WTC11 (cell line): Measurements from ENCODE around the gene RTKN. TPM values are rescaled to one million over a fixed set of nuclear protein-coding genes. Genes with fewer than 3 reads are reported as not detected.
A peak's percentile ranks its signal among the peaks of the same experiment; 100 is the strongest.

Source experiments
- ATF1 ChIP-seq: sonication (generic); formaldehyde crosslinking; IDR thresholded peaks from 2 replicates; pipeline ENCODE4 v1.8.1; 2023; ENCODE audit warnings: mild to moderate bottlenecking, moderate library complexity, missing genetic modification reagents
- CREB1 ChIP-seq: sonication (generic); formaldehyde crosslinking; IDR thresholded peaks from 2 replicates; pipeline ENCODE4 v1.8.0; 2023; ENCODE audit warnings: mild to moderate bottlenecking, missing genetic modification reagents
- EMX1 ChIP-seq: fragments of 250-450 bp; sonication (Bioruptor Pico); IDR thresholded peaks from 2 replicates; pipeline ENCODE4 v1.8.0; 2021; ENCODE audit warnings: mild to moderate bottlenecking
- FOXK1 ChIP-seq: sonication (generic); formaldehyde crosslinking; IDR thresholded peaks from 2 replicates; pipeline ENCODE4 v1.8.0; 2022; ENCODE audit warnings: mild to moderate bottlenecking, moderate library complexity, missing genetic modification reagents
- FOXP1 ChIP-seq: sonication (generic); formaldehyde crosslinking; IDR thresholded peaks from 2 replicates; pipeline ENCODE4 v1.8.0; 2022; ENCODE audit warnings: missing genetic modification reagents, mild to moderate bottlenecking, moderate library complexity, borderline replicate concordance
- GRHL2 ChIP-seq: fragments of 250-450 bp; sonication (Bioruptor Pico); IDR thresholded peaks from 2 replicates; pipeline ENCODE4 v1.8.0; 2022; ENCODE audit warnings: mild to moderate bottlenecking, moderate library complexity; ENCODE audit not compliant: insufficient replicate concordance, severe bottlenecking
- JUN ChIP-seq: sonication (generic); formaldehyde crosslinking; IDR thresholded peaks from 2 replicates; pipeline ENCODE4 v1.8.0; 2023; ENCODE audit warnings: mild to moderate bottlenecking, missing genetic modification reagents
- KAT7 ChIP-seq: sonication (generic); formaldehyde crosslinking; IDR thresholded peaks from 2 replicates; pipeline ENCODE4 v1.8.1; 2023; ENCODE audit warnings: missing genetic modification reagents, mild to moderate bottlenecking, borderline replicate concordance
- MYBL2 ChIP-seq: sonication (generic); formaldehyde crosslinking; IDR thresholded peaks from 2 replicates; pipeline ENCODE4 v1.8.1; 2023; ENCODE audit warnings: mild to moderate bottlenecking, moderate library complexity, missing genetic modification reagents
- NFATC4 ChIP-seq: fragments of 250-450 bp; sonication (Bioruptor Pico); IDR thresholded peaks from 2 replicates; pipeline ENCODE4 v1.9.0; 2021; ENCODE audit warnings: mild to moderate bottlenecking
- NFE2L1 ChIP-seq: sonication (generic); formaldehyde crosslinking; IDR thresholded peaks from 2 replicates; pipeline ENCODE4 v1.8.1; 2023; ENCODE audit warnings: missing genetic modification reagents
- NFYB ChIP-seq: sonication (generic); formaldehyde crosslinking; conservative IDR thresholded peaks from 2 replicates; pipeline ENCODE4 v1.8.0; 2022; ENCODE audit warnings: low read depth, missing genetic modification reagents
- NR2C2 ChIP-seq: sonication (generic); formaldehyde crosslinking; IDR thresholded peaks from 2 replicates; pipeline ENCODE4 v1.8.0; 2022; ENCODE audit warnings: mild to moderate bottlenecking, missing genetic modification reagents
- OVOL2 ChIP-seq: fragments of 250-450 bp; sonication (Bioruptor Pico); IDR thresholded peaks from 2 replicates; pipeline ENCODE4 v1.9.0; 2021; ENCODE audit warnings: mild to moderate bottlenecking, borderline replicate concordance
- SMAD3 ChIP-seq: sonication (generic); formaldehyde crosslinking; IDR thresholded peaks from 2 replicates; pipeline ENCODE4 v1.8.0; 2022; ENCODE audit warnings: missing genetic modification reagents, mild to moderate bottlenecking, borderline replicate concordance
- SP1 ChIP-seq: sonication (generic); formaldehyde crosslinking; conservative IDR thresholded peaks from 2 replicates; pipeline ENCODE4 v1.8.1; 2022; ENCODE audit warnings: missing genetic modification reagents
- TEAD4 ChIP-seq: sonication (generic); formaldehyde crosslinking; IDR thresholded peaks from 2 replicates; pipeline ENCODE4 v1.8.0; 2022; ENCODE audit warnings: mild to moderate bottlenecking, missing genetic modification reagents
- TP53 ChIP-seq: sonication (generic); formaldehyde crosslinking; IDR thresholded peaks from 2 replicates; pipeline ENCODE4 v1.8.1; 2023; ENCODE audit warnings: mild to moderate bottlenecking, missing genetic modification reagents
- ZNF121 ChIP-seq: sonication (generic); formaldehyde crosslinking; IDR thresholded peaks from 2 replicates; pipeline ENCODE4 v1.8.0; 2023; ENCODE audit warnings: missing genetic modification reagents
- ZNF232 ChIP-seq: sonication (generic); formaldehyde crosslinking; IDR thresholded peaks from 2 replicates; pipeline ENCODE4 v1.8.0; 2022; ENCODE audit warnings: mild to moderate bottlenecking, missing genetic modification reagents
- ZNF317 ChIP-seq: sonication (generic); formaldehyde crosslinking; IDR thresholded peaks from 2 replicates; pipeline ENCODE4 v1.8.1; 2023; ENCODE audit warnings: low read depth, mild to moderate bottlenecking, moderate library complexity, missing genetic modification reagents, borderline replicate concordance
- ZNF396 ChIP-seq: fragments of 250-450 bp; sonication (Bioruptor Pico); IDR thresholded peaks from 2 replicates; pipeline ENCODE4 v1.8.0; 2021; ENCODE audit warnings: mild to moderate bottlenecking, moderate library complexity, borderline replicate concordance
- ZNF423 ChIP-seq: fragments of 250-450 bp; sonication (Bioruptor Pico); IDR thresholded peaks from 2 replicates; pipeline ENCODE4 v2.1.2; 2022; ENCODE audit warnings: mild to moderate bottlenecking, moderate library complexity
- ZNF671 ChIP-seq: fragments of 250-450 bp; sonication (Bioruptor Pico); IDR thresholded peaks from 2 replicates; pipeline ENCODE4 v1.8.0; 2021; ENCODE audit warnings: mild to moderate bottlenecking
- total RNA-seq: library from RNA; stranded (reverse); gene quantifications from 3 replicates; pipeline ENCODE4 v1.2.3, GENCODE V29; 2021
- TF ChIP-seq, protein P1 (sequence below): fragments of 250-450 bp; sonication (Bioruptor Pico); IDR thresholded peaks from 2 replicates; pipeline ENCODE4 v1.9.0; 2021; ENCODE audit warnings: mild to moderate bottlenecking
- TF ChIP-seq, protein P2 (sequence below): sonication (generic); formaldehyde crosslinking; IDR thresholded peaks from 2 replicates; pipeline ENCODE4 v1.8.1; 2022; ENCODE audit warnings: low read depth, mild to moderate bottlenecking, moderate library complexity, missing genetic modification reagents, borderline replicate concordance
- TF ChIP-seq, protein P3 (sequence below): fragments of 250-450 bp; sonication (Bioruptor Pico); IDR thresholded peaks from 2 replicates; pipeline ENCODE4 v2.1.2; 2022; ENCODE audit warnings: mild to moderate bottlenecking, moderate library complexity
- TF ChIP-seq, protein P4 (sequence below): fragments of 250-450 bp; sonication (Bioruptor Pico); IDR thresholded peaks from 2 replicates; pipeline ENCODE4 v1.9.0; 2021; ENCODE audit warnings: mild to moderate bottlenecking
- TF ChIP-seq, protein P5 (sequence below): sonication (generic); formaldehyde crosslinking; IDR thresholded peaks from 2 replicates; pipeline ENCODE4 v1.8.1; 2023; ENCODE audit warnings: mild to moderate bottlenecking, missing genetic modification reagents
- TF ChIP-seq, protein P6 (sequence below): sonication (generic); formaldehyde crosslinking; IDR thresholded peaks from 2 replicates; pipeline ENCODE4 v1.8.1; 2022; ENCODE audit warnings: mild to moderate bottlenecking, moderate library complexity, missing genetic modification reagents
- TF ChIP-seq, protein P7 (sequence below): sonication (generic); formaldehyde crosslinking; IDR thresholded peaks from 2 replicates; pipeline ENCODE4 v1.8.0; 2022; ENCODE audit warnings: mild to moderate bottlenecking, missing genetic modification reagents
- TF ChIP-seq, protein P8 (sequence below): sonication (generic); formaldehyde crosslinking; IDR thresholded peaks from 2 replicates; pipeline ENCODE4 v1.8.0; 2022; ENCODE audit warnings: mild to moderate bottlenecking, missing genetic modification reagents

RTKN gene
- total RNA-seq, 1 experiment from 2014 or later = 80.1 TPM

DNA sequence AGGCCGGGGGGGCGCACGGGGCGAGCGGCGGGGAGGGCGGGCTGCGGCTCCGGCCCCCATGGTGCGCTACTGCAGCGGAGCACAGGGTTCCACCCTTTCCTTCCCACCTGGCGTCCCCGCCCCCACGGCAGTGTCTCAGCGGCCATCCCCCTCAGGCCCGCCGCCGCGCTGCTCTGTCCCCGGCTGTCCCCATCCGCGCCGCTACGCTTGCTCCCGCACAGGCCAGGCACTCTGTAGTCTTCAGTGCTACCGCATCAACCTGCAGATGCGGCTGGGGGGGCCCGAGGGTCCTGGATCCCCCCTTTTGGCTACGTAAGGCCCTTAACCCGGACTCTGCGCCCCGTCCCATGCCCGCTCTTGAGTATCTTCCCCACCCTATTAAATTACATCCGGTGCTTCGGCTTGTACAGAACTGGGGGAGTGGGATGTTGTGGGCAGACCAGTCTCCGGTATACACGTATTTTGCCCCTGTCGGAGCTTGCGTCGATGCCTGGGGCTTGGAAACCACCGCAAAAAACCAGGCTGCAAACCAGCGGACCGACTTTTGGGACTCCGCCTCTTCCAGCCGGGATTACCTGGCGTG is 15.9 kb upstream of the RTKN start (continued):
- TF ChIP-seq, protein P1, sequence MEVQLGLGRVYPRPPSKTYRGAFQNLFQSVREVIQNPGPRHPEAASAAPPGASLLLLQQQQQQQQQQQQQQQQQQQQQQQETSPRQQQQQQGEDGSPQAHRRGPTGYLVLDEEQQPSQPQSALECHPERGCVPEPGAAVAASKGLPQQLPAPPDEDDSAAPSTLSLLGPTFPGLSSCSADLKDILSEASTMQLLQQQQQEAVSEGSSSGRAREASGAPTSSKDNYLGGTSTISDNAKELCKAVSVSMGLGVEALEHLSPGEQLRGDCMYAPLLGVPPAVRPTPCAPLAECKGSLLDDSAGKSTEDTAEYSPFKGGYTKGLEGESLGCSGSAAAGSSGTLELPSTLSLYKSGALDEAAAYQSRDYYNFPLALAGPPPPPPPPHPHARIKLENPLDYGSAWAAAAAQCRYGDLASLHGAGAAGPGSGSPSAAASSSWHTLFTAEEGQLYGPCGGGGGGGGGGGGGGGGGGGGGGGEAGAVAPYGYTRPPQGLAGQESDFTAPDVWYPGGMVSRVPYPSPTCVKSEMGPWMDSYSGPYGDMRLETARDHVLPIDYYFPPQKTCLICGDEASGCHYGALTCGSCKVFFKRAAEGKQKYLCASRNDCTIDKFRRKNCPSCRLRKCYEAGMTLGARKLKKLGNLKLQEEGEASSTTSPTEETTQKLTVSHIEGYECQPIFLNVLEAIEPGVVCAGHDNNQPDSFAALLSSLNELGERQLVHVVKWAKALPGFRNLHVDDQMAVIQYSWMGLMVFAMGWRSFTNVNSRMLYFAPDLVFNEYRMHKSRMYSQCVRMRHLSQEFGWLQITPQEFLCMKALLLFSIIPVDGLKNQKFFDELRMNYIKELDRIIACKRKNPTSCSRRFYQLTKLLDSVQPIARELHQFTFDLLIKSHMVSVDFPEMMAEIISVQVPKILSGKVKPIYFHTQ (CRISPR knock-in tag) = no peak
- TF ChIP-seq, protein P2, sequence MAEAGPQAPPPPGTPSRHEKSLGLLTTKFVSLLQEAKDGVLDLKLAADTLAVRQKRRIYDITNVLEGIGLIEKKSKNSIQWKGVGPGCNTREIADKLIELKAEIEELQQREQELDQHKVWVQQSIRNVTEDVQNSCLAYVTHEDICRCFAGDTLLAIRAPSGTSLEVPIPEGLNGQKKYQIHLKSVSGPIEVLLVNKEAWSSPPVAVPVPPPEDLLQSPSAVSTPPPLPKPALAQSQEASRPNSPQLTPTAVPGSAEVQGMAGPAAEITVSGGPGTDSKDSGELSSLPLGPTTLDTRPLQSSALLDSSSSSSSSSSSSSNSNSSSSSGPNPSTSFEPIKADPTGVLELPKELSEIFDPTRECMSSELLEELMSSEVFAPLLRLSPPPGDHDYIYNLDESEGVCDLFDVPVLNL = no peak
- TF ChIP-seq CREB1 (CRISPR knock-in tag) (no peak), JUN (CRISPR knock-in tag) (no peak), ATF1 (CRISPR knock-in tag) (no peak), MYBL2 (CRISPR knock-in tag) (no peak; the same call in 1 of the 2 replicates), NFE2L1 (peak; percentile 38; the same call in 1 of the 2 replicates), SMAD3 (no peak; the same call in 1 of the 2 replicates), ZNF317 (no peak), TEAD4 (no peak), ZNF396 (CRISPR knock-in tag) (no peak), NR2C2 (CRISPR knock-in tag) (no peak), SP1 (CRISPR knock-in tag) (peak; percentile 56; the same call in 1 of the 2 replicates), NFATC4 (CRISPR knock-in tag) (no peak), TP53 (no peak), ZNF671 (CRISPR knock-in tag) (no peak), FOXP1 (CRISPR knock-in tag) (peak; percentile 53), KAT7 (CRISPR knock-in tag) (no peak), EMX1 (CRISPR knock-in tag) (no peak), NFYB (no peak), GRHL2 (CRISPR knock-in tag) (no peak), ZNF423 (CRISPR knock-in tag) (no peak), OVOL2 (CRISPR knock-in tag) (no peak), ZNF121 (peak; percentile 25; the same call in 1 of the 2 replicates), FOXK1 (no peak; the same call in 1 of the 2 replicates), ZNF232 (CRISPR knock-in tag) (no peak; the same call in 1 of the 2 replicates)
- TF ChIP-seq, protein P3, sequence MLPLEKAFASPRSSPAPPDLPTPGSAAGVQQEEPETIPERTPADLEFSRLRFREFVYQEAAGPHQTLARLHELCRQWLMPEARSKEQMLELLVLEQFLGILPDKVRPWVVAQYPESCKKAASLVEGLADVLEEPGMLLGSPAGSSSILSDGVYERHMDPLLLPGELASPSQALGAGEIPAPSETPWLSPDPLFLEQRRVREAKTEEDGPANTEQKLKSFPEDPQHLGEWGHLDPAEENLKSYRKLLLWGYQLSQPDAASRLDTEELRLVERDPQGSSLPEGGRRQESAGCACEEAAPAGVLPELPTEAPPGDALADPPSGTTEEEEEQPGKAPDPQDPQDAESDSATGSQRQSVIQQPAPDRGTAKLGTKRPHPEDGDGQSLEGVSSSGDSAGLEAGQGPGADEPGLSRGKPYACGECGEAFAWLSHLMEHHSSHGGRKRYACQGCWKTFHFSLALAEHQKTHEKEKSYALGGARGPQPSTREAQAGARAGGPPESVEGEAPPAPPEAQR = no peak
- TF ChIP-seq, protein P4, sequence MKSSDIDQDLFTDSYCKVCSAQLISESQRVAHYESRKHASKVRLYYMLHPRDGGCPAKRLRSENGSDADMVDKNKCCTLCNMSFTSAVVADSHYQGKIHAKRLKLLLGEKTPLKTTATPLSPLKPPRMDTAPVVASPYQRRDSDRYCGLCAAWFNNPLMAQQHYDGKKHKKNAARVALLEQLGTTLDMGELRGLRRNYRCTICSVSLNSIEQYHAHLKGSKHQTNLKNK (CRISPR knock-in tag) = no peak
- TF ChIP-seq, protein P5, sequence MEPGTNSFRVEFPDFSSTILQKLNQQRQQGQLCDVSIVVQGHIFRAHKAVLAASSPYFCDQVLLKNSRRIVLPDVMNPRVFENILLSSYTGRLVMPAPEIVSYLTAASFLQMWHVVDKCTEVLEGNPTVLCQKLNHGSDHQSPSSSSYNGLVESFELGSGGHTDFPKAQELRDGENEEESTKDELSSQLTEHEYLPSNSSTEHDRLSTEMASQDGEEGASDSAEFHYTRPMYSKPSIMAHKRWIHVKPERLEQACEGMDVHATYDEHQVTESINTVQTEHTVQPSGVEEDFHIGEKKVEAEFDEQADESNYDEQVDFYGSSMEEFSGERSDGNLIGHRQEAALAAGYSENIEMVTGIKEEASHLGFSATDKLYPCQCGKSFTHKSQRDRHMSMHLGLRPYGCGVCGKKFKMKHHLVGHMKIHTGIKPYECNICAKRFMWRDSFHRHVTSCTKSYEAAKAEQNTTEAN (CRISPR knock-in tag) = peak; percentile 82
- TF ChIP-seq, protein P6, sequence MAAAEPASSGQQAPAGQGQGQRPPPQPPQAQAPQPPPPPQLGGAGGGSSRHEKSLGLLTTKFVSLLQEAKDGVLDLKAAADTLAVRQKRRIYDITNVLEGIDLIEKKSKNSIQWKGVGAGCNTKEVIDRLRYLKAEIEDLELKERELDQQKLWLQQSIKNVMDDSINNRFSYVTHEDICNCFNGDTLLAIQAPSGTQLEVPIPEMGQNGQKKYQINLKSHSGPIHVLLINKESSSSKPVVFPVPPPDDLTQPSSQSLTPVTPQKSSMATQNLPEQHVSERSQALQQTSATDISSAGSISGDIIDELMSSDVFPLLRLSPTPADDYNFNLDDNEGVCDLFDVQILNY (CRISPR knock-in tag) = no peak
- TF ChIP-seq, protein P7, sequence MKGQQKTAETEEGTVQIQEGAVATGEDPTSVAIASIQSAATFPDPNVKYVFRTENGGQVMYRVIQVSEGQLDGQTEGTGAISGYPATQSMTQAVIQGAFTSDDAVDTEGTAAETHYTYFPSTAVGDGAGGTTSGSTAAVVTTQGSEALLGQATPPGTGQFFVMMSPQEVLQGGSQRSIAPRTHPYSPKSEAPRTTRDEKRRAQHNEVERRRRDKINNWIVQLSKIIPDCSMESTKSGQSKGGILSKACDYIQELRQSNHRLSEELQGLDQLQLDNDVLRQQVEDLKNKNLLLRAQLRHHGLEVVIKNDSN (CRISPR knock-in tag) = no peak
- TF ChIP-seq, protein P8, sequence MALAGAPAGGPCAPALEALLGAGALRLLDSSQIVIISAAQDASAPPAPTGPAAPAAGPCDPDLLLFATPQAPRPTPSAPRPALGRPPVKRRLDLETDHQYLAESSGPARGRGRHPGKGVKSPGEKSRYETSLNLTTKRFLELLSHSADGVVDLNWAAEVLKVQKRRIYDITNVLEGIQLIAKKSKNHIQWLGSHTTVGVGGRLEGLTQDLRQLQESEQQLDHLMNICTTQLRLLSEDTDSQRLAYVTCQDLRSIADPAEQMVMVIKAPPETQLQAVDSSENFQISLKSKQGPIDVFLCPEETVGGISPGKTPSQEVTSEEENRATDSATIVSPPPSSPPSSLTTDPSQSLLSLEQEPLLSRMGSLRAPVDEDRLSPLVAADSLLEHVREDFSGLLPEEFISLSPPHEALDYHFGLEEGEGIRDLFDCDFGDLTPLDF (CRISPR knock-in tag) = no peak
